Pancreas (tissue), 10 donors: ENCODE measurements around the gene PROM2. TPM values are rescaled to one million over a fixed set of nuclear protein-coding genes. Genes with fewer than 3 reads are reported as not detected.

Source experiments
- ATAC-seq, 4 donors: fragments of 200-7000 bp; cut with Tn5 transposase; one replicate each; pipeline versions ENCODE4 v1.8.0 to v1.9.1; 2020; ENCODE audit warnings: mild to moderate bottlenecking in 4 of 4, moderate library complexity in 4 of 4
- DNase-seq, 6 donors: peaks; one replicate each; pipeline ENCODE4 v3.0.0-alpha.2; 2020
- FAIRE-seq: peaks from 2 replicates; lab custom pipeline; 2012; peaks lifted over from hg19 to GRCh38; lab: Jason Lieb, UNC
- H3K27ac ChIP-seq, 4 donors: fragments of 200-600 bp; sonication (generic); 1 replicate in 3 of 4; 2 replicates in 1 of 4; pipeline versions ENCODE4 v1.5.0 to v1.8.0; 2020
- H3K27me3 ChIP-seq, 4 donors: fragments of 200-600 bp; one replicate each; pipeline ENCODE4 v1.8.0; 2021
- H3K36me3 ChIP-seq, 3 donors: fragments of 200-600 bp; sonication (generic) in 1 of 3; one replicate each; pipeline versions ENCODE4 v1.5.0 to v1.8.0; 2020 to 2021
- H3K4me1 ChIP-seq, 3 donors: fragments of 200-600 bp; one replicate each; pipeline ENCODE4 v1.8.0; 2021
- H3K4me3 ChIP-seq, 4 donors: fragments of 200-600 bp; sonication (generic) in 2 of 4; one replicate each; pipeline versions ENCODE4 v1.5.0 to v1.8.0; 2020 to 2021
- H3K9me3 ChIP-seq, 4 donors: fragments of 200-600 bp; one replicate each; pipeline ENCODE4 v1.8.0; 2021
- CTCF ChIP-seq, 4 donors: fragments of 200-600 bp; sonication (generic) in 3 of 4; IDR thresholded peaks; one replicate each; pipeline versions ENCODE4 v1.5.0 to v1.8.0; 2021; ENCODE audit warnings: antibody characterized with exemption in 4 of 4
- WGBS, 2 donors: extraction: QIAGEN DNeasy Blood & Tissue Kit; methylation state at CpG; one replicate each; pipeline ENCODE4 v1.1.7; 2013; 5-methylcytosine and 5-hydroxymethylcytosine counted together
- intact Hi-C, 3 donors: fragments of 100-400 bp; cut with DNase I; formaldehyde crosslinking; loops; one replicate each; pipeline versions ENCODE4 v1.11.1 to v1.14.2; 2022
- polyA plus RNA-seq, 2 donors: library from polyadenylated mRNA; stranded (reverse); fragments of 200-250 nt; gene quantifications; one replicate each; pipeline ENCODE4 v1.2.3, GENCODE V29; 2013
- total RNA-seq, 6 donors: library from RNA; stranded (reverse); fragmentation: NEBNext Ultra II Directional in 4 of 6; extraction: Animal tissue kit (Norgen Biotek cat#: 25700) in 4 of 6; gene quantifications; one replicate each; pipeline versions ENCODE4 v1.2.1 to v1.2.4, GENCODE V29; 2021 to 2023
- donor health status: healthy with polysubstance abuse.
- donor health status: DM: no; HTN: no; CAD: no; lungs with moderate emphysema.
- donor health status: DM: no; HTN: no; CAD: no.
- donor health status: control.
- donor health status: control.
- donor health status: Bipolar disorder and iron deficiency.
- donor health status: DM: yes; HTN: yes; CAD: no.
- donor health status: DM: no; HTN: no; CAD: no.
- donor health status: DM: no; HTN: no; CAD: no.
- donor health status: DM: yes; HTN: yes; CAD: no.

Gene PROM2
- total and polyA plus RNA-seq, 8 donors: 8.3 to 20.4 (median 12.5) TPM

DNA sequence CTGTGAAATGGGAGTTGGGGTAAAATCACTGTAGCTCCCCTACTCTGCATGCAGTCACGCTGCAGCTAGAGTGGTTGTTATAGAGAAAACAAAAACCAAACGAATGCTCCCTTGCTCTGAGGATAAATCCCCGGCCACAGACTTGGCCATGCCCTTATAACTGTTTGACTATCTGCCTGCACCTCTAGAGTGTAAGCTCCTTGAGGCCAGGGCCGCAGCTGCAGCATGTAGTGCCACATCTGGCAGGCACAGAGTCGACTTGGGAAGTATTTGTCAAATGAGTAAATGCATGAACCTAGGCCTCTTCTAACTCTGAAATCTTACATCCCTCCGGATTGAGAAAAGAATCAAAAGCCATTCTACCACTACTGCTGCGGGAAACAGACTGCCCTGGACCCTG, 58.8 kb downstream of the PROM2 start:
- H3K27me3 ChIP-seq: no peaks in the 10 kb centered on the region
- no peak for TF ChIP-seq CTCF (IDR thresholded peaks at IDR 0.05)
- no peaks in the 10 kb centered on the region for H3K36me3 ChIP-seq
- intact Hi-C loops: no loop called here
- no peak overlapping the region for H3K4me3 ChIP-seq
- DNase-seq (peak in 1 of 6 donors; percentile 3), FAIRE-seq (no peak), ATAC-seq (no peak)
- WGBS, 2 donors: 81 to 85% methylated on average over 7 of the region's 7 CpGs
- no peak overlapping the region for H3K27ac ChIP-seq
- no peaks in the 10 kb centered on the region for H3K9me3 ChIP-seq
- H3K4me1 ChIP-seq: no peaks in the 10 kb centered on the region

- no peaks in the 10 kb centered on the region for H3K4me1 ChIP-seq
- no peak for TF ChIP-seq CTCF (IDR thresholded peaks at IDR 0.05)
- 61 to 73% methylated on average over 11 of the region's 11 CpGs for WGBS, 2 donors
- H3K36me3 ChIP-seq: no peaks in the 10 kb centered on the region
- no peaks in the 10 kb centered on the region for H3K27me3 ChIP-seq
- FAIRE-seq (no peak), ATAC-seq (peak; percentile 61 to 72 (median 70)), DNase-seq (peak in 4 of 6 donors; percentile 37 to 70 (median 46))
- intact Hi-C loops: no loop called here
- no peak overlapping the region for H3K4me3 ChIP-seq
- no peaks in the 10 kb centered on the region for H3K9me3 ChIP-seq
- no peak overlapping the region for H3K27ac ChIP-seq
Observed at GRCh38 chr2:95333888-95334338, 59.7 kb downstream of the PROM2 start.

DNA sequence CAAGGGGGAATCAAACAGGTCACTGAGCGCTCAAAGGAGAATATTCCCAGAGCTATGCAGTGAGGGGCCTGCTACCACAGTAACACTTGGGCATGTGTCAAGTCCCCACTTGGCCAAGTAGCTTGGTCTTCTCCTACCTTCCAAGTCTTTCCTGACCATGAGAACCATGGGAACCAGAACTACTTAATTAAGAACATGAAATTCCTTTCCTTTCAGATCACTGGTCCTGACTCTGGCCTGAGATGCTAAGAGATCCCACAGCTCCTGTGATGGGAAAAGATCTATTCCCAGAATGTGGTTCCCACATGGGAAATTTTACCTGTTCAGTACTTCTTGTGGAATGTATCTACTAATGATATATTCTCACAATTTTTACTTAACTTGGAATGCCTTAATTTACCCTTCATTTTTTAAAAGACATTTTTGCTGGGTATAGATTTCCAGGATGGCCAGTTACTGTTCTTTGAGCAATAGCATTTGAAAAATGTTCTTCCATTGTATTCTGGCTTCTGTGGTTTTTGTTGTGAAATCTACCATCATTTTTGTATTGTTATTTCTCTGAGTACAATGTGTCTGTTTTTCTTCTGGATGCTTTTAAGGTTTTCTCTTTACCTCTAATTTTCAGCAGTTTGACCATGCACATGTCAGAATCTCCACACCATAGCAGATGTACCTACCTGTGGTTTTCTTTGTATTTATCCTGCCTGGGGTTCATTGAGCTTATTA, 60.8 kb downstream of the PROM2 start:
- ATAC-seq: no peak
- WGBS, 2 donors: 98 to 100% methylated on average over 1 of the region's 1 CpG
- Histone ChIP-seq H3K4me1 (no peaks in the 10 kb centered on the region), H3K36me3 (no peaks in the 10 kb centered on the region), H3K9me3 (no peaks in the 10 kb centered on the region), H3K27me3 (no peaks in the 10 kb centered on the region), H3K4me3 (no peak overlapping the region), H3K27ac (no peak overlapping the region)
- no peak for TF ChIP-seq CTCF (IDR thresholded peaks at IDR 0.05)
- FAIRE-seq: no peak
- intact Hi-C loops: no loop called here
- DNase-seq: no peak

GRCh38 chr2:95336406-95336805, 62.2 kb downstream of the PROM2 start:
- DNase-seq (no peak), ATAC-seq (no peak), FAIRE-seq (no peak)
- Histone ChIP-seq H3K27ac (no peak overlapping the region), H3K4me1 (no peaks in the 10 kb centered on the region), H3K9me3 (no peaks in the 10 kb centered on the region), H3K27me3 (no peaks in the 10 kb centered on the region), H3K4me3 (no peak overlapping the region), H3K36me3 (no peaks in the 10 kb centered on the region)
- WGBS, 2 donors: 62 to 80% methylated on average over 2 of the region's 2 CpGs
- no peak for TF ChIP-seq CTCF (IDR thresholded peaks at IDR 0.05)
- intact Hi-C loops: no loop called here

- Histone ChIP-seq H3K27ac (no peak overlapping the region), H3K27me3 (no peaks in the 10 kb centered on the region), H3K9me3 (no peaks in the 10 kb centered on the region), H3K36me3 (no peaks in the 10 kb centered on the region), H3K4me1 (no peaks in the 10 kb centered on the region), H3K4me3 (no peak overlapping the region)
- FAIRE-seq (no peak), DNase-seq (peak in 2 of 6 donors; percentile 31 to 48), ATAC-seq (no peak)
- TF ChIP-seq CTCF (IDR thresholded peaks at IDR 0.05): no peak
- 74 to 86% methylated on average over 7 of the region's 7 CpGs for WGBS, 2 donors
- intact Hi-C loops: no loop called here
Observed at GRCh38 chr2:95337829-95338228, 63.6 kb downstream of the PROM2 start.
